Natural killer cell (primary cell): ENCODE data around the gene AK1. TPM values are rescaled to one million over a fixed set of nuclear protein-coding genes. Genes with fewer than 3 reads are reported as not detected.
A peak's percentile ranks its signal among the peaks of the same experiment; 100 is the strongest.

Experiments used
- ATAC-seq, 3 donors: fragments of 150-1000 bp in 2 of 3; fragments of 200-7000 bp in 1 of 3; cut with Tn5 transposase; 1 replicate in 1 of 3; 2 replicates in 2 of 3; pipeline ENCODE4 v1.10.0; 2021; ENCODE audit warnings: mild to moderate bottlenecking in 2 of 3, moderate library complexity in 2 of 3
- DNase-seq, 2 donors: peaks; one replicate each; pipeline versions ENCODE4 v3.0.0 to v3.0.0-alpha.2; 2013 to 2021; ENCODE audit warnings: mixed read lengths in 1 of 2
- H3K27ac ChIP-seq: one replicate; pipeline ENCODE4 v1.5.1; 2013; ENCODE audit warnings: mild to moderate bottlenecking, low read length
- H3K27me3 ChIP-seq: one replicate; pipeline ENCODE4 v1.6.1; 2013; ENCODE audit warnings: low read length; ENCODE audit not compliant: control insufficient read depth, insufficient read depth
- H3K36me3 ChIP-seq: one replicate; pipeline ENCODE4 v1.6.1; 2013; ENCODE audit warnings: low read length; ENCODE audit not compliant: control insufficient read depth, insufficient read depth
- H3K4me1 ChIP-seq: one replicate; pipeline ENCODE4 v1.6.1; 2013; ENCODE audit warnings: low read length; ENCODE audit not compliant: control insufficient read depth, insufficient read depth
- H3K4me3 ChIP-seq: one replicate; pipeline ENCODE4 v1.5.1; 2013; ENCODE audit warnings: low read length
- H3K9me3 ChIP-seq: one replicate; pipeline ENCODE4 v1.6.1; 2013; ENCODE audit warnings: low read length; ENCODE audit not compliant: control insufficient read depth, insufficient read depth
- H3K27ac Mint-ChIP-seq, 2 donors: one replicate each; pipeline ENCODE4 v1.8.0; 2022; ENCODE audit warnings: mild to moderate bottlenecking in 2 of 2, mixed read lengths in 2 of 2, moderate library complexity in 1 of 2
- H3K27me3 Mint-ChIP-seq, 2 donors: one replicate each; pipeline ENCODE4 v1.8.0; 2022; ENCODE audit warnings: low read depth in 2 of 2, mixed read lengths in 2 of 2
- H3K36me3 Mint-ChIP-seq: one replicate; pipeline ENCODE4 v1.8.0; 2022; ENCODE audit warnings: mixed read lengths
- H3K4me1 Mint-ChIP-seq, 2 donors: one replicate each; pipeline ENCODE4 v1.8.0; 2022; ENCODE audit warnings: mixed read lengths in 2 of 2
- H3K4me3 Mint-ChIP-seq: one replicate; pipeline ENCODE4 v1.8.0; 2022; ENCODE audit warnings: mild to moderate bottlenecking, moderate library complexity, mixed read lengths
- H3K9me3 Mint-ChIP-seq, 2 donors: one replicate each; pipeline ENCODE4 v1.8.0; 2022; ENCODE audit warnings: mixed read lengths in 2 of 2
- CTCF ChIP-seq: fragments of 200-600 bp; IDR thresholded peaks from one replicate; pipeline ENCODE4 v1.8.0; 2022; ENCODE audit warnings: antibody characterized with exemption
- WGBS: methylation state at CpG from one replicate; pipeline ENCODE4 v1.1.7; 2013; ENCODE audit warnings: missing lambda C conversion rate; ENCODE audit not compliant: insufficient coverage; 5-methylcytosine and 5-hydroxymethylcytosine counted together
- intact Hi-C: fragments of 100-400 bp; cut with micrococcal nuclease; formaldehyde crosslinking; loops from one replicate; pipeline ENCODE4 v1.14.2; 2022
- total RNA-seq, 4 donors: library from RNA; stranded (reverse); fragments of 120-200 nt in 1 of 4; gene quantifications; one replicate each; pipeline versions ENCODE4 v1.2.3 to v1.2.4, GENCODE V29; 2013 to 2022

The AK1 gene
- total RNA-seq, 3 donors from 2014 or later (not counting 1 experiment from before 2014, with no cell fraction given) = 47.3 to 76.3 (median 54.2) TPM

GRCh38 chr9:127915801-127916719 is 38.6 kb upstream of the AK1 start:
- no peak for ATAC-seq
- Histone ChIP-seq H3K27ac (peak overlapping the region; percentile 76), H3K4me1 (peaks cover 54% of the 10 kb centered on the region)

GRCh38 chr9:127915325-127915752 is 37.9 kb upstream of the AK1 start:
- no peaks in the 10 kb centered on the region for H3K9me3 ChIP-seq
- Mint-ChIP-seq H3K4me1 (peaks cover 10 to 42% of the 10 kb centered on the region in 2 donors), H3K27me3 (no peaks in the 10 kb centered on the region), H3K4me3 (peak overlapping the region; percentile 21), H3K9me3 (no peaks in the 10 kb centered on the region), H3K27ac (peak overlapping the region in 1 of 2 donors; percentile 55), H3K36me3 (no peaks in the 10 kb centered on the region)
- peaks cover 60% of the 10 kb centered on the region for H3K4me1 ChIP-seq
- no peak for TF ChIP-seq CTCF
- H3K4me3 ChIP-seq = no peak overlapping the region
- intact Hi-C loops = loop anchor here (5.0 to 10.0 kb wide), 2 partner anchors 53 to 691 kb away; no protein-coding TSS in a partner anchor
- H3K36me3 ChIP-seq = peaks cover 26% of the 10 kb centered on the region
- 68% methylated on average over 5 of the region's 5 CpGs for WGBS
- DNase-seq (no peak), ATAC-seq (no peak)
- H3K27me3 ChIP-seq = no peaks in the 10 kb centered on the region
- peak overlapping the region; percentile 70 for H3K27ac ChIP-seq

More at GRCh38 chr9:127915801-127916719, 38.6 kb upstream of the AK1 start:
- peak overlapping the region; percentile 79 for H3K4me3 Mint-ChIP-seq
- H3K36me3 ChIP-seq = peaks cover 23% of the 10 kb centered on the region
- H3K9me3 ChIP-seq = no peaks in the 10 kb centered on the region
- 21% methylated on average over 25 of the region's 27 CpGs for WGBS
- no peaks in the 10 kb centered on the region for H3K36me3 Mint-ChIP-seq
- no peak for TF ChIP-seq CTCF
- H3K27me3 Mint-ChIP-seq = no peaks in the 10 kb centered on the region
- no peaks in the 10 kb centered on the region for H3K9me3 Mint-ChIP-seq
- intact Hi-C loops = loop anchor here (5.0 to 10.0 kb wide), 2 partner anchors 54 to 691 kb away; no protein-coding TSS in a partner anchor
- DNase-seq = peak in 1 of 2 donors; percentile 67
- H3K4me3 ChIP-seq = peak overlapping the region; percentile 84
- H3K4me1 Mint-ChIP-seq = peaks cover 10 to 35% of the 10 kb centered on the region in 2 donors
- H3K27me3 ChIP-seq = no peaks in the 10 kb centered on the region
- H3K27ac Mint-ChIP-seq = peak overlapping the region in 1 of 2 donors; percentile 74

- Mint-ChIP-seq H3K4me3 (no peak overlapping the region), H3K36me3 (no peaks in the 10 kb centered on the region), H3K9me3 (no peaks in the 10 kb centered on the region), H3K27ac (no peak overlapping the region), H3K4me1 (peaks cover 3 to 34% of the 10 kb centered on the region in 2 donors), H3K27me3 (no peaks in the 10 kb centered on the region)
- TF ChIP-seq CTCF = no peak
- ATAC-seq (no peak), DNase-seq (no peak)
- intact Hi-C loops = loop anchor here (10.0 kb wide), 1 partner anchor 689 kb away; no protein-coding TSS in a partner anchor
- Histone ChIP-seq H3K4me3 (no peak overlapping the region), H3K27ac (no peak overlapping the region), H3K36me3 (peaks cover 31% of the 10 kb centered on the region), H3K27me3 (no peaks in the 10 kb centered on the region), H3K4me1 (peaks cover 50% of the 10 kb centered on the region), H3K9me3 (no peaks in the 10 kb centered on the region)
- 94% methylated on average over 11 of the region's 11 CpGs for WGBS
Observed at GRCh38 chr9:127913682-127914081, 36.2 kb upstream of the AK1 start.
